Measurements from ENCODE around the gene COMMD3.
A peak's percentile ranks its signal among the peaks of the same experiment; 100 is the strongest.

The COMMD3 gene

DNA sequence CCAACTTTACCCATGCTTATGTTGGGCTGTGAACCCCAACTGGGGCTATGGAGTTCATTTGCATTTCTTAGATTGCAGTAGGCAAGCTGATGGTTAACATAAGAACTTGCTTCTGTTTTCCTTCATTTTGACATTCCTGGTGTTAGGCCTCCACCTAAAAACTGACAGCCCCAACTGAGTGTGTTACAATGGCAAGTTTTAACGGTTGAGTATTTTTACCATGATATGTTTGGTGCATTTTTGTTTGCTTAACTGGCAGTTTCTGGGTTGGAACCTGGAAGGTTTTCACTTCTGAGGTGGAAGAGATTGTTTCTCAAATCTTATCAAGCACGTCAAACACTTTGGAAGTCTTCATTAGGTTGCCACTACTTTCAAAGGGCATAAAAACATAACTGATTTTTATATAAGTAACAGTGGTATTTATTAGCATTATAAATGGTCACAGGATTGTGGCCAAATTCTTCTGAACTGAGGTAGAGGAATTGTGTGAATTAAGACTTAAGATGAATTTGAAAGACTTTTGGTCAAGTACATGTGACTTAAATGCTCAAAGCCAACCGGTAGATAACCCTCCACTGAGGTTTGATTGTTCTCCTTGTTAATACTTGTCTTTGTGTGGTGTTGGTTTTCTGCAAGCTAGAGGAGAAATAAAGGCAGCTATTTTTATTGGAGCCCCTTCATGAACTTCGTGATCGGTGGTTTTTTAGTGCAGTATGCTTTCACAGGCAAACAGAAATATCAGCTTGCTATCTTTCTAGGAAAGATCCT is 7.5 kb downstream of the COMMD3 start:
- H2BK120ac ChIP-seq (ENCODE audit: low read depth, low read length): no peak overlapping the region
- H4K8ac ChIP-seq (ENCODE audit: low read depth, low read length): no peak overlapping the region
- H2BK5ac ChIP-seq (ENCODE audit: low read length): no peak overlapping the region
- H3K4me2 ChIP-seq (ENCODE audit: insufficient read depth, low read length, poor library complexity, severe bottlenecking): no peak overlapping the region
- peaks cover 0 to 26% of the 10 kb centered on the region in 2 donors for H3K36me3 ChIP-seq (replicated peaks in 1 of 2; ENCODE audit: control insufficient read depth in 2 of 2, insufficient read depth in 2 of 2, low read length in 2 of 2)
- H2AFZ ChIP-seq (ENCODE audit: low read length): no peak overlapping the region
- no peak for DNase-seq (ENCODE audit: low spot score)
- no peak overlapping the region for H2BK12ac ChIP-seq (ENCODE audit: low read length)
- no peaks in the 10 kb centered on the region for H3K79me1 ChIP-seq (ENCODE audit: low read depth, low read length)
- WGBS, 2 donors (ENCODE audit: extremely low coverage in 2 of 2, insufficient read length in 2 of 2, insufficient replicate concordance in 1 of 2): no CpG with 5 or more reads among the region's 5 CpGs
- H2AK5ac ChIP-seq (ENCODE audit: low read depth, low read length): no peak overlapping the region
- H3K27ac ChIP-seq (replicated peaks; ENCODE audit: low read length): no peak overlapping the region
- peak overlapping the region in 1 of 2 donors; percentile 18 for H3K4me3 ChIP-seq (ENCODE audit: low read length in 2 of 2)
- H4K91ac ChIP-seq (ENCODE audit: low read depth, low read length, poor library complexity): no peak overlapping the region
- H2BK15ac ChIP-seq (ENCODE audit: low read length): no peak overlapping the region
- no peak overlapping the region for H3K23ac ChIP-seq (ENCODE audit: low read depth, low read length, poor library complexity)
- peaks cover 10 to 40% (median 23%) of the 10 kb centered on the region in 3 experiments for H3K27me3 ChIP-seq (ENCODE audit: control insufficient read depth in 3 of 3, insufficient read depth in 3 of 3, low read depth in 1 of 3, low read length in 3 of 3)
- no peak overlapping the region for H3K14ac ChIP-seq (ENCODE audit: low read length)
- peaks cover 6 to 34% of the 10 kb centered on the region in 2 donors for H3K4me1 ChIP-seq (ENCODE audit: control insufficient read depth in 2 of 2, insufficient read depth in 1 of 2, low read depth in 1 of 2, low read length in 2 of 2)
- no peak overlapping the region for H3K18ac ChIP-seq (ENCODE audit: low read length)
- no peak overlapping the region for H3K9ac ChIP-seq (ENCODE audit: low read depth, low read length, poor library complexity)
- no peak overlapping the region for H3K4ac ChIP-seq (ENCODE audit: low read length)
- H3K9me3 ChIP-seq (replicated peaks in 1 of 2; ENCODE audit: control insufficient read depth in 2 of 2, insufficient read depth in 1 of 2, low read depth in 1 of 2, low read length in 2 of 2): no peaks in the 10 kb centered on the region

- Histone ChIP-seq H3K27ac (replicated peaks; ENCODE audit: low read length) (no peak overlapping the region), H3K18ac (ENCODE audit: low read length) (no peak overlapping the region), H3K36me3 (replicated peaks in 1 of 2; ENCODE audit: control insufficient read depth in 2 of 2, insufficient read depth in 2 of 2, low read length in 2 of 2) (peaks cover 3 to 33% of the 10 kb centered on the region in 2 donors), H3K4ac (ENCODE audit: low read length) (no peak overlapping the region), H3K4me1 (ENCODE audit: control insufficient read depth in 2 of 2, insufficient read depth in 1 of 2, low read depth in 1 of 2, low read length in 2 of 2) (peaks cover 6 to 34% of the 10 kb centered on the region in 2 donors), H4K8ac (ENCODE audit: low read depth, low read length) (no peak overlapping the region), H2BK120ac (ENCODE audit: low read depth, low read length) (no peak overlapping the region), H3K4me3 (ENCODE audit: low read length in 2 of 2) (peak overlapping the region in 1 of 2 donors; percentile 53), H2BK12ac (ENCODE audit: low read length) (no peak overlapping the region), H3K9me3 (replicated peaks in 1 of 2; ENCODE audit: control insufficient read depth in 2 of 2, insufficient read depth in 1 of 2, low read depth in 1 of 2, low read length in 2 of 2) (no peaks in the 10 kb centered on the region), H4K91ac (ENCODE audit: low read depth, low read length, poor library complexity) (no peak overlapping the region), H2BK15ac (ENCODE audit: low read length) (no peak overlapping the region), H3K9ac (ENCODE audit: low read depth, low read length, poor library complexity) (no peak overlapping the region), H3K4me2 (ENCODE audit: insufficient read depth, low read length, poor library complexity, severe bottlenecking) (no peak overlapping the region), H3K27me3 (ENCODE audit: control insufficient read depth in 3 of 3, insufficient read depth in 3 of 3, low read depth in 1 of 3, low read length in 3 of 3) (peaks cover 10 to 40% (median 17%) of the 10 kb centered on the region in 3 experiments), H3K79me1 (ENCODE audit: low read depth, low read length) (no peaks in the 10 kb centered on the region), H3K14ac (ENCODE audit: low read length) (no peak overlapping the region), H2BK5ac (ENCODE audit: low read length) (no peak overlapping the region), H2AFZ (ENCODE audit: low read length) (no peak overlapping the region), H2AK5ac (ENCODE audit: low read depth, low read length) (no peak overlapping the region), H3K23ac (ENCODE audit: low read depth, low read length, poor library complexity) (no peak overlapping the region)
- no CpG with 5 or more reads among the region's 4 CpGs for WGBS, 2 donors (ENCODE audit: extremely low coverage in 2 of 2, insufficient read length in 2 of 2, insufficient replicate concordance in 1 of 2)
- no peak for DNase-seq (ENCODE audit: low spot score)
These were observed 8.2 kb downstream of the COMMD3 start for GRCh38 chr10:22324413-22324812.

DNA sequence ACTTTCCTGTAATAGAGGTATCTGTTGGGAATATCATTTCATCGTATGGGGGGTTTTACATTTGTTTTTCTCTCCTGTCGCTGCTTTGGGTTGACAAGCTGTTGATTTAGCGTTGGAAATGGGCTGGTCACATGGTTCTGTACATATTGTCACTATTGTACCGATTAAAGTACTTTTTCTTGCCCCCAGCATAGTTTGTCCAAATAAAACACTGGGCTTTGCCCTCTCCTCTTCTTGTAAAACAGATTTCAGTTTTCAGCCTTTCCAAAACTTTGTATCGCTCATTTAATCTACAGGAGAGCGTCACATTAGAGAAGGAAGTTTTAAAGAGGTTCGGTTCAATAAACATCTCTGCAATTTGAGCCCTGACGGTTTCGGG is 8.7 kb downstream of the COMMD3 start:
- peak overlapping the region; percentile 44 for H2AFZ ChIP-seq (ENCODE audit: low read length)
- H3K9ac ChIP-seq (ENCODE audit: low read depth, low read length, poor library complexity): no peak overlapping the region
- peaks cover 10 to 35% (median 13%) of the 10 kb centered on the region in 3 experiments for H3K27me3 ChIP-seq (ENCODE audit: control insufficient read depth in 3 of 3, insufficient read depth in 3 of 3, low read depth in 1 of 3, low read length in 3 of 3)

DNA sequence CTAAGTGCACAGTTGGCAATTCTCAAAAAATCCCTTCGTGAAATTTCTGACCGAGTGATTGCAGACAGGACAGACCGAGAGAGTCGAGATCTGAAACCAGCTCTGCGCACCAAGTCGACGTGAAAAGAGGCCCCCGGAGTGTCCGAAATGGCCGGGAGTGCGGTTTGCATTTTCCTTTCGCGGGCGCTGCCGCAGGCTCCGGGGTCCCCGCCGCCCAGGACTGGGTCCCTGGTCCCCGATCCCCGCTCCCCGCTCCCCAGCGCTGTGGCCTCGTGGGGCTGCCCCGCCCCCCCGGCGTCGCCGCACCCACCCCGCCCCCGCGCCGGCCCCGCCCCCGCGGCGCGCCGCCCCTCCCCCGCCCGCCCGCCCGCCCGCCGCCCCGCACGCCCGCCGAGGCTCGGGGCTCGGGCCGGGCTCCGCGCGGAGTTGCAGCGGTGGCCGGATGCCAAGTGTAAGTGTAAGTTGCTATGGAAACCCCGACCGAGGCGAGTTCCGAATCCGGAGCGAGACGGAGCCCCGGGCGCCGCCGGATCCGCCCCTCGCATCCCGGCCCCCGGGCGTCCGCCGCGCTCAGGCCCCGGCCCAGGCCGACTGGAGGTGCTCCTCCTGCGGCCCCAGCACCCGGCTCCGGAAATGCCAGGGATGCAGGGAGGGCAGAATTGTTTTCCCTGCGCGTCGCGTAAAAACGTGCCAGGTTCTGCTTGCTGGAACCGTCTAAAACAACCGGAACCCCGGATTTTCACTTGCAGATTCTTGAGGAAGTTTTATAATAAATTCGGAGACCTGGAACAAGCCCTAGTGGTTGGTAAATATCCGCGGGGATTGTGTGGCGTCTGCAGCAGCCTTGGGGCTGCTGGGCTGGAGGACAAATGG is 9.3 kb downstream of the COMMD3 start:
- H3K9ac ChIP-seq (ENCODE audit: low read depth, low read length, poor library complexity): no peak overlapping the region
- no peak overlapping the region for H4K91ac ChIP-seq (ENCODE audit: low read depth, low read length, poor library complexity)
- H4K8ac ChIP-seq (ENCODE audit: low read depth, low read length): no peak overlapping the region
- no peaks in the 10 kb centered on the region for H3K9me3 ChIP-seq (replicated peaks in 1 of 2; ENCODE audit: control insufficient read depth in 2 of 2, insufficient read depth in 1 of 2, low read depth in 1 of 2, low read length in 2 of 2)
- no peak overlapping the region for H2AK5ac ChIP-seq (ENCODE audit: low read depth, low read length)
- no peak overlapping the region for H3K23ac ChIP-seq (ENCODE audit: low read depth, low read length, poor library complexity)
- H2BK15ac ChIP-seq (ENCODE audit: low read length): no peak overlapping the region
- H2AFZ ChIP-seq (ENCODE audit: low read length): peak overlapping the region; percentile 71
- peaks cover 3 to 43% of the 10 kb centered on the region in 2 donors for H3K36me3 ChIP-seq (replicated peaks in 1 of 2; ENCODE audit: control insufficient read depth in 2 of 2, insufficient read depth in 2 of 2, low read length in 2 of 2)
- no peak overlapping the region for H3K27ac ChIP-seq (replicated peaks; ENCODE audit: low read length)
- no CpG with 5 or more reads among the region's 92 CpGs for WGBS, 2 donors (ENCODE audit: extremely low coverage in 2 of 2, insufficient read length in 2 of 2, insufficient replicate concordance in 1 of 2)
- peak; percentile 82 for DNase-seq (ENCODE audit: low spot score)
- H3K4me3 ChIP-seq (ENCODE audit: low read length in 2 of 2): peak overlapping the region; percentile 53 to 75
- H3K14ac ChIP-seq (ENCODE audit: low read length): no peak overlapping the region
- H2BK120ac ChIP-seq (ENCODE audit: low read depth, low read length): no peak overlapping the region
- H3K27me3 ChIP-seq (ENCODE audit: control insufficient read depth in 3 of 3, insufficient read depth in 3 of 3, low read depth in 1 of 3, low read length in 3 of 3): peaks cover 10 to 33% (median 11%) of the 10 kb centered on the region in 3 experiments
- H2BK12ac ChIP-seq (ENCODE audit: low read length): no peak overlapping the region
- H3K18ac ChIP-seq (ENCODE audit: low read length): peak overlapping the region; percentile 52
- peak overlapping the region; percentile 81 for H3K4me2 ChIP-seq (ENCODE audit: insufficient read depth, low read length, poor library complexity, severe bottlenecking)
- H3K79me1 ChIP-seq (ENCODE audit: low read depth, low read length): no peaks in the 10 kb centered on the region
- peaks cover 5 to 29% of the 10 kb centered on the region in 2 donors for H3K4me1 ChIP-seq (ENCODE audit: control insufficient read depth in 2 of 2, insufficient read depth in 1 of 2, low read depth in 1 of 2, low read length in 2 of 2)
- no peak overlapping the region for H3K4ac ChIP-seq (ENCODE audit: low read length)
- H2BK5ac ChIP-seq (ENCODE audit: low read length): no peak overlapping the region

More for the DNA sequence above, 8.7 kb downstream of the COMMD3 start:
- peak overlapping the region; percentile 65 for H3K4me2 ChIP-seq (ENCODE audit: insufficient read depth, low read length, poor library complexity, severe bottlenecking)
- H3K27ac ChIP-seq (replicated peaks; ENCODE audit: low read length): no peak overlapping the region
- H2BK15ac ChIP-seq (ENCODE audit: low read length): no peak overlapping the region
- no peak overlapping the region for H3K4ac ChIP-seq (ENCODE audit: low read length)
- H3K79me1 ChIP-seq (ENCODE audit: low read depth, low read length): no peaks in the 10 kb centered on the region
- no peaks in the 10 kb centered on the region for H3K9me3 ChIP-seq (replicated peaks in 1 of 2; ENCODE audit: control insufficient read depth in 2 of 2, insufficient read depth in 1 of 2, low read depth in 1 of 2, low read length in 2 of 2)
- H4K91ac ChIP-seq (ENCODE audit: low read depth, low read length, poor library complexity): no peak overlapping the region
- no peak overlapping the region for H3K14ac ChIP-seq (ENCODE audit: low read length)
- DNase-seq (ENCODE audit: low spot score): no peak
- no CpG with 5 or more reads among the region's 9 CpGs for WGBS, 2 donors (ENCODE audit: extremely low coverage in 2 of 2, insufficient read length in 2 of 2, insufficient replicate concordance in 1 of 2)
- H3K18ac ChIP-seq (ENCODE audit: low read length): no peak overlapping the region
- no peak overlapping the region for H2BK5ac ChIP-seq (ENCODE audit: low read length)
- H3K4me1 ChIP-seq (ENCODE audit: control insufficient read depth in 2 of 2, insufficient read depth in 1 of 2, low read depth in 1 of 2, low read length in 2 of 2): peaks cover 5 to 31% of the 10 kb centered on the region in 2 donors
- H3K4me3 ChIP-seq (ENCODE audit: low read length in 2 of 2): peak overlapping the region; percentile 53 to 75
- H3K36me3 ChIP-seq (replicated peaks in 1 of 2; ENCODE audit: control insufficient read depth in 2 of 2, insufficient read depth in 2 of 2, low read length in 2 of 2): peaks cover 3 to 37% of the 10 kb centered on the region in 2 donors
- no peak overlapping the region for H4K8ac ChIP-seq (ENCODE audit: low read depth, low read length)
- H3K23ac ChIP-seq (ENCODE audit: low read depth, low read length, poor library complexity): no peak overlapping the region
- H2BK12ac ChIP-seq (ENCODE audit: low read length): no peak overlapping the region
- H2AK5ac ChIP-seq (ENCODE audit: low read depth, low read length): no peak overlapping the region
- H2BK120ac ChIP-seq (ENCODE audit: low read depth, low read length): no peak overlapping the region

All from neuronal stem cell (in vitro differentiated cells).